Measurements from ENCODE around the gene FAM222A. TPM values are rescaled to one million over a fixed set of nuclear protein-coding genes. Genes with fewer than 3 reads are reported as not detected.
A peak's percentile ranks its signal among the peaks of the same experiment; 100 is the strongest.

The FAM222A gene
- total RNA-seq, 4 donors from 2014 or later = 0.54 to 3.7 (median 0.92) TPM

DNA sequence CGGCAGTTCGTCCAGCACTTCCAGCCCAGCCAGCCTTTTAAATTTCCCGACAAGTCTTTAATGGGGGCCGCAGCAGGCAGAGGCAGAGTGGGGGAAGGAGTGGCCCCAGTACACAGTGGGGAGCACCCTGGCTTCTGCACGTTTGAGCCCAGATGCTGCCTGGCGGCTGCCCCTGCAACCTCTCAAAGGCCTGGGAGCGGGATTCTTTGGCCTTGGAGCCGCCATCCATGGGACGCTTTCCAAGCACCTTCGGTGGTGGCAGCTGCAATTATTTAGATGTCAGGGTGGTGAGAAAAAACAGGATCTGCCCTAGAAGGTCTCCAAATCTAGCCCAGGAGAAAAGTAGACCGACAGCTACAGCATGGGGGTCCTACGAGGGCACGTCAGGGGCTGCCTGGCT, 46.0 kb downstream of the FAM222A start:
- H3K9me3 ChIP-seq = peaks cover 0 to 21% (median 0%) of the 10 kb centered on the region in 3 donors
- H3K4me3 ChIP-seq = no peak overlapping the region
- TF ChIP-seq POLR2AphosphoS5 (IDR thresholded peaks at IDR 0.05) = no peak
- TF ChIP-seq, protein P1, sequence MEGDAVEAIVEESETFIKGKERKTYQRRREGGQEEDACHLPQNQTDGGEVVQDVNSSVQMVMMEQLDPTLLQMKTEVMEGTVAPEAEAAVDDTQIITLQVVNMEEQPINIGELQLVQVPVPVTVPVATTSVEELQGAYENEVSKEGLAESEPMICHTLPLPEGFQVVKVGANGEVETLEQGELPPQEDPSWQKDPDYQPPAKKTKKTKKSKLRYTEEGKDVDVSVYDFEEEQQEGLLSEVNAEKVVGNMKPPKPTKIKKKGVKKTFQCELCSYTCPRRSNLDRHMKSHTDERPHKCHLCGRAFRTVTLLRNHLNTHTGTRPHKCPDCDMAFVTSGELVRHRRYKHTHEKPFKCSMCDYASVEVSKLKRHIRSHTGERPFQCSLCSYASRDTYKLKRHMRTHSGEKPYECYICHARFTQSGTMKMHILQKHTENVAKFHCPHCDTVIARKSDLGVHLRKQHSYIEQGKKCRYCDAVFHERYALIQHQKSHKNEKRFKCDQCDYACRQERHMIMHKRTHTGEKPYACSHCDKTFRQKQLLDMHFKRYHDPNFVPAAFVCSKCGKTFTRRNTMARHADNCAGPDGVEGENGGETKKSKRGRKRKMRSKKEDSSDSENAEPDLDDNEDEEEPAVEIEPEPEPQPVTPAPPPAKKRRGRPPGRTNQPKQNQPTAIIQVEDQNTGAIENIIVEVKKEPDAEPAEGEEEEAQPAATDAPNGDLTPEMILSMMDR (IDR thresholded peaks at IDR 0.05) = no peak
- TF ChIP-seq POLR2A (IDR thresholded peaks at IDR 0.05) = no peak
- no peak for TF ChIP-seq EP300 (IDR thresholded peaks at IDR 0.05)
- H3K27me3 ChIP-seq = peaks cover 18% of the 10 kb centered on the region
- H3K27ac ChIP-seq = no peak overlapping the region
- ATAC-seq = no peak
- H3K36me3 ChIP-seq = no peaks in the 10 kb centered on the region
- H3K4me1 ChIP-seq = no peaks in the 10 kb centered on the region
- WGBS, 2 donors (ENCODE audit: low coverage in 1 of 2) = 56% methylated on average over 9 of the region's 13 CpGs; no CpG with 5 or more reads in 1 of the 2 donors

DNA sequence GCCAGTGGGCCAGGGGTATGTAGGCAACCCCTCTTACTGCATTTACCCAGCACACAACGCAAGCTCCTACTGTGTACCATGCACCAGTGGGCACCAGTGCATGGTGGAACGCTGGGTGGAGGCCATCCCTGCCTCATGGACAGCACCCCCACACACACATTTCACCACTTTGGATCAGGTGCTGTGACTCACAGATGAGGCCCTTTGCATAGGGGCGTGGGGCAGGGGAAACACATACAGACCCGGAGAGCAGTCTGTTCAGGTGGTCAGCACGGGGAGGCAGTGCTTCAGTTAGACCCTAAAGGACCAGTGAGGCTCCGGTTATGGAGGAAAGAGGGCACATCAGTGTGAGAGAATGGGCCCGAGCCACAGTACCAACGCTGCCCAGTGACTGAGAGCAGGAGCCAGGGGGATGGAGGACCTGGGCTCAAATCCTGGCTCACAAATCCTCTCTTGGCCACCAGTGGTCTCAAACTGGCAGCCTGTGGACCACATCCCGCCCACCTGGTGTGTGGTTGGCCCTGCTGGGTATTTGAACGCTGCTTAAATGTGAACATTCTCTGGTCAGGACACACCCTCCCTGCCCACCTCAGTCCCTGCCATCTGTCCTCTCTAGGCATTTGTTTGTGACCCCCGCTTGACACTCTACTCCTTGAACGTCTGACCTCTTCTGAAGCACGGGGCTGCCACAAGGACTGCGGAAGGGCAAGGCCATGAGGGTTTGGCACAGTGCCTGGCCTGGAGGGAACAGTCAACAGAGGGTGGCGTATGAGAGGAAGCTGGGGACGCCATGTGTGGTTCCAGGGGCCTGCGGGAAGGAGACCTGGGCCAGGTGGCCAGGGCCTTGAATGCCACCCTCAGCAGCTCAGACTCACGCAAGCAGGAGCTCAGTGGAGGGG, 46.7 kb downstream of the FAM222A start:
- Histone ChIP-seq H3K36me3 (no peaks in the 10 kb centered on the region), H3K4me3 (no peak overlapping the region), H3K27ac (no peak overlapping the region), H3K4me1 (no peaks in the 10 kb centered on the region), H3K27me3 (peaks cover 18% of the 10 kb centered on the region), H3K9me3 (peaks cover 0 to 21% (median 0%) of the 10 kb centered on the region in 3 donors)
- TF ChIP-seq EP300 (IDR thresholded peaks at IDR 0.05) (no peak), POLR2AphosphoS5 (IDR thresholded peaks at IDR 0.05) (no peak), POLR2A (IDR thresholded peaks at IDR 0.05) (no peak)
- TF ChIP-seq, protein P1 (IDR thresholded peaks at IDR 0.05) = no peak
- ATAC-seq = peak; percentile 13
- WGBS, 2 donors (ENCODE audit: low coverage in 1 of 2) = 91 to 100% methylated on average over 2 to 8 of the region's 18 CpGs

DNA sequence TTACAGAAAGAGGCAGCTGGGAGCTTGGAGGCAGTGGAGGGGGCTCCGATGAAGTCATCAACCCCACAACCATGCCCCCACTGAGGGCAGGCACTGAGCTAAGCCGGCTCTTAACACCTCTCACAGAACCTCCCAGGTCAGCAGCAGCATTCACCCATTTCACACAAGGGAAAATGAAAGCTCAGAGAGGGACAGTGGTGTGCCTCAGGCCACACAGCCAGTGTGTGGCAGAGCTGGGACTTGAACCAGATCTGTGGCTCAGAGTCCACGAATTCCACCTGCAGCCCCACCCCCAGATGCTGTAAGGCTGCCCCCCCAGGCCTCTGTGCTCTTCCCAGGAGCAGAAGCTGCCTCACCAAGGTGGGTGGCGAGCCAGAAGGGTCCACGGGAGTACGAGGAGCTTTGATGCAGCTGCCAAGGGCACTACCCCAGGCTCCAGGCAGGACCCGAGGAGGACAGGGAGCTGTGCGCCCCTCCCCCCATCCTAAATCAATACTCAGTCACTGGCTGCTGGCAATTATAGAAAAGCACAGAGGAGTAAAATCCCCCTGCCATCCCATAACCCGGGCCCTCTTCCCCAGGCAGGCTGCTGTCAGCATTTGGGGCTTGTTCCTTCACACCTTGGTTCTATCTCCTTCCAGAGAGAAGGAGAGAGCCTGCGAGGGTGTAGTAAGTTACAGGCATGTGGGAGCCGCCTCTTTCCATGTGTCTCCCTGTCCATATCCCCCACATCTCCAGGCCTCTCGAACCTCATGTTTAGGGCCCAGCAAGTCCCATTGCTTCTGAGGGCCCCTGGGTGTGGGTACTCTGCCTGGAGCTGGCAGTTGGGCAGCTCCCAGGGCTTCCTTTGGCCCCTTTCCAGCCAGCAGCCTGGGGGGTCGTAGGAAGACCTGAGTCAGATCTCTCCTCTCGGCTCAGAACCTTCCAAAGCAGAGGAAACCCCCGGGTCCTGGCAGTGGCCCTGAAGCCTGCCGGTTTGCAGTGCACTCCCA, 47.6 kb downstream of the FAM222A start:
- ATAC-seq = no peak
- Histone ChIP-seq H3K4me1 (no peaks in the 10 kb centered on the region), H3K27me3 (peaks cover 18% of the 10 kb centered on the region), H3K36me3 (no peaks in the 10 kb centered on the region), H3K4me3 (no peak overlapping the region), H3K27ac (no peak overlapping the region), H3K9me3 (peaks cover 0 to 12% (median 0%) of the 10 kb centered on the region in 3 donors)
- TF ChIP-seq POLR2A (IDR thresholded peaks at IDR 0.05) (no peak), EP300 (IDR thresholded peaks at IDR 0.05) (no peak), POLR2AphosphoS5 (IDR thresholded peaks at IDR 0.05) (no peak)
- TF ChIP-seq, protein P1 (IDR thresholded peaks at IDR 0.05) = no peak
- WGBS, 2 donors (ENCODE audit: low coverage in 1 of 2) = 63 to 84% methylated on average over 4 of the region's 16 CpGs

DNA sequence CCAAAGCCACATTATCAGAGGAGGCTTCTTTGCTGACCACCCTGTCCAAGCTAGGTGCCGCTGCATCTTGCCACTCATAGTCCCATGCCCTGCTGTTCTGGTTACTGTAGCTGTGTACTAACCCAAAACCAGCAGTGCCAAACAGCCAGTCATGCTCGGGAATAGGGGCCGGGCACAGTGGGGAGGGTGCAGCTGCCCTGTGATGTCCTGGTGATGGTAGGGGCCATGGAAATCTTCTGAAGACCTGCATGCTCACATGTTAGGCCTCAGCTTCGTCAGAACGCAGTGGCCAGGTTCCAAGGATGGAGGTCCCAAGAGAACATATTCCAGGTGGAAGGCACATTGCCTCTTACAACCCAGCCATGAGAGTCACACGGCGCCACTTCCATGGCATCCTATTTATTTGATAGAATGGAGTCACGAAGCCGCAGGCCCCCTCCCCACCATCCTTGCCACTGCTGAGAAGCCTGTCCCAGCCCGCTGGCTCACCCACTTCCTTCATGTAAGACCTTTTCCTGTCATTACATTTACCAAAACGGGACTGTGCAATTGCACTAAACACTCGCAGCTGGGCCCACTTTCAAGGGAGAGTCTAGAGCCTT, 48.5 kb downstream of the FAM222A start:
- TF ChIP-seq POLR2A (IDR thresholded peaks at IDR 0.05) = no peak
- TF ChIP-seq, protein P1 (IDR thresholded peaks at IDR 0.05) = no peak
- no peak for TF ChIP-seq POLR2AphosphoS5 (IDR thresholded peaks at IDR 0.05)
- TF ChIP-seq EP300 (IDR thresholded peaks at IDR 0.05) = no peak
- Histone ChIP-seq H3K4me3 (no peak overlapping the region), H3K4me1 (no peaks in the 10 kb centered on the region), H3K27ac (no peak overlapping the region), H3K9me3 (peaks cover 0 to 8% (median 0%) of the 10 kb centered on the region in 3 donors), H3K27me3 (peaks cover 18% of the 10 kb centered on the region), H3K36me3 (no peaks in the 10 kb centered on the region)
- no peak for ATAC-seq
- WGBS, 2 donors (ENCODE audit: low coverage in 1 of 2) = 94% methylated on average over 6 of the region's 12 CpGs

All from gastroesophageal sphincter (tissue), 4 donors.